GM18951 (cell line): ENCODE data around the gene SLC33A1.
"Not testable (repeated sequence)": the region's sequence is repeated elsewhere in the genome, so short reads cannot be mapped to it uniquely, and the experiment has no call there.

Experiments
- POLR2A ChIP-seq: IDR thresholded peaks from 4 replicates; pipeline ENCODE4 v1.6.1; 2011; ENCODE audit warnings: mild to moderate bottlenecking; ENCODE audit not compliant: insufficient read length, insufficient read depth; ENCODE audit errors: extremely low read depth
- in situ Hi-C: fragments of 300-500 bp; cut with MboI; formaldehyde crosslinking; loops from one replicate; pipeline ENCODE4 v1.12.0; 2022; ENCODE audit warnings: low sequenced_read_pairs, mixed read lengths, inconsistent platforms; ENCODE audit not compliant: unreplicated experiment

The SLC33A1 gene

GRCh38 chr3:155847993-155848392 lies 6.2 kb downstream of the SLC33A1 start:
- in situ Hi-C loops, result no loop called here
- TF ChIP-seq POLR2A, result no peak

- TF ChIP-seq POLR2A, result no peak
- in situ Hi-C loops, result no loop called here
Measured at GRCh38 chr3:155846119-155846518, 8.1 kb downstream of the SLC33A1 start.

DNA sequence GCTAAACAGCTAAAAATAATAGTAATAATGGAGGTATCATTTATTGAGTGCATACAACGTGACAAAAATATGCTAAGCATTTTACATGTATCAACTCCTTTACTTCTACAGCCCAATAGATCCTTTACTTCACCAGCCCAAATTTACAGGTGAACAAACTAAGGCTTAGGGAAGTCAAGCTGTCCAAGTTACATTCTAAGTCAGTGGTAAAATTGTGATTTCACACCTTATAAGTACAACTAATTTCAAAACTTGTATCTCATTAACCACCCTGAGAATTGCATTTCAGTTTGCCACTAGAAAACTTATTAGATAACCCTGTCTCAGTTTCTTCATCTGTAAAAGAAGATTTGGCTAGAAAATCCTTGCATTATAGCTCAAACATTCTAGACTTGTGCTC lies 10.7 kb downstream of the SLC33A1 start:
- TF ChIP-seq POLR2A, result no peak
- in situ Hi-C loops, result no loop called here

- in situ Hi-C loops, result no loop called here
- no peak for TF ChIP-seq POLR2A
Measured at GRCh38 chr3:155835341-155836071, 18.7 kb downstream of the SLC33A1 start.

DNA sequence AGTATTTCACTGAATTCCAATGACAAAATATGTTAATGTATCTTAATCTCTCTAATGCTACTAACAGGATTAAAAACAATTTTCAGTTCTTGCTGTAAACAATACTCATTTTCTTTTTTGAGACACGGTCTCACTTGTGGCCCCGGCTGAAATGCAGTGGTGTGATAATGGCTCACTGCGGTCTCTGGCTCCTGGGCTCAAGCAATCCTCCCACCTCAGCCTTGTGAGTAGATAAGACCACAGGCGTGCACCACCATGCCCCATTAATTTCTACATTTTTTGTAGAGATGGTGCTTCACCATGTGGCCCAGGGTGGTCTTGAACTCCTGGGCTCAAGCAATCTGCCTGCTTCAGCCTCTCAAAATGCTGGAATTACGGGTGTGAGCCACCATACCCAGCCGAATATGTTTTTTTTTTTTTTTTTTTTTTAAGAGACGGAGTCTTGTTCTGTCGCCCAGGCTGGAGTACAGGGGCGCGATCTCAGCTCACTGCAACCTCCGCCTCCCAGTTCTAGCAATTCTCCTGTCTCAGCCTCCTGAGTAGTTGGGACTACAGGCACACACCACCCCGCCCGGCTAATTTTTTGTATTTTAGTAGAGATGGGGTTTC lies 25.6 kb downstream of the SLC33A1 start:
- in situ Hi-C loops, result not testable (repeated sequence)

DNA sequence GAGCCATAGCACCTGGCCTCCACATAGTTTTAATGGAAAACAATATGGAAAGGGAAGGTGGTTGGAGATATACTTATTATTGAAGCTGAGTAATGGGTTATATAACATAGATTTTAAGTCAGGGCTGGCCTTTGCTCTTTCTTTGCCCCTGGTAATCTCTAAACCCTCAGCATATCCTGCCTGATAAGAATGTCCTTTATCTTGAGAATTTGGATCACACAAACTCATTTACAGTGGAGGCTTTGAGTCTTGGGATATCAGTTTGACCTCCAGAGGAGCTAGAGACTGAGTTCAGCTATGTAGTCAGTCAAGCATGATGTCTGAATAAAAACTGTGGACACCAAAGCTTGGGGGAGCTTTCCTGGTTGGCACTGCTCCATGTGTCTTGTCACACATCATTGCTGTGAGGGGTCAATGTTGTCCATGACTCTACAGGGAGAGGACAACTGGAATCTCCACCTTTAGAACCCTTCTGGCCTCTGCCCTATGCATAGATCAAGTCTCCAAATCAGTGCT lies 39.1 kb downstream of the SLC33A1 start:
- in situ Hi-C loops, result no loop called here
- TF ChIP-seq POLR2A, result no peak

GRCh38 chr3:155813224-155813623 lies 41.0 kb downstream of the SLC33A1 start:
- in situ Hi-C loops, result not testable (repeated sequence)

DNA sequence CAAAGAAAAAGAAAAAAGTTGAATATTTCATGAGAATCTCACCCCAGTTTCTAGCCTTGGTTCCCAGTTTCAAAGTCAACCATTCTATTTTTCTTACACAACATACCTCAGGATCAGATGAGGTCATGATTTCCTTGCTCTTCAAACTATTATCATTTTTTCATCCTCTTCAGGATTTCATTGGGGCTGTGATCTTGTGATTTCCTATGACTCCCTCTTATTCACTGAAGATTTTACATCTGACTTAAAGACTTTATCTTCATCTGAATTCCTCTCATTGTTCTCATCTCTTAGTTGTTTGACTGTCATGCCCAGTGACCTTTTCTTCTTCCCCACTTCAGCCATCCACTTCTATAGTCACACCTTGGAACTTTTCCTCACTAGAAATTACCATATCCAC lies 45.0 kb downstream of the SLC33A1 start:
- in situ Hi-C loops, result no loop called here
- TF ChIP-seq POLR2A, result no peak

DNA sequence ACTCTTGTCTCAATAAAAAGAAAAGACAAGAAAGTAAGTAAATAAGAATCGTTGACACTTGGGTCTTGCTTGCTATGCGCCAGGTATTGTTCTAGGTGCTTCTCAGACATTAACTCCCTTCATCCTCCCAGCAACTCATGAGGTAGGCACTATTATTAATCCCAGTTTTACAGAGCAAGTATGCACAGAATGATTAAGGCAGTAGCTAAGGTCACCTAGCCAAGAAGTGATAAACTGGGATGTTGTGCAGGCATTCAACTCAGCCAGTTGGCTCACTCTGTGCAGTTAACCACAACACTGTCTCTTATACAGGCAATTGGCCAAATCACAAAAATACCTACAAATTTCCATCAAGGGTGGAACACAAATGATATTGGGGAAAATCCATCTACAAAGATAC lies 46.4 kb downstream of the SLC33A1 start:
- no peak for TF ChIP-seq POLR2A
- in situ Hi-C loops, result no loop called here

DNA sequence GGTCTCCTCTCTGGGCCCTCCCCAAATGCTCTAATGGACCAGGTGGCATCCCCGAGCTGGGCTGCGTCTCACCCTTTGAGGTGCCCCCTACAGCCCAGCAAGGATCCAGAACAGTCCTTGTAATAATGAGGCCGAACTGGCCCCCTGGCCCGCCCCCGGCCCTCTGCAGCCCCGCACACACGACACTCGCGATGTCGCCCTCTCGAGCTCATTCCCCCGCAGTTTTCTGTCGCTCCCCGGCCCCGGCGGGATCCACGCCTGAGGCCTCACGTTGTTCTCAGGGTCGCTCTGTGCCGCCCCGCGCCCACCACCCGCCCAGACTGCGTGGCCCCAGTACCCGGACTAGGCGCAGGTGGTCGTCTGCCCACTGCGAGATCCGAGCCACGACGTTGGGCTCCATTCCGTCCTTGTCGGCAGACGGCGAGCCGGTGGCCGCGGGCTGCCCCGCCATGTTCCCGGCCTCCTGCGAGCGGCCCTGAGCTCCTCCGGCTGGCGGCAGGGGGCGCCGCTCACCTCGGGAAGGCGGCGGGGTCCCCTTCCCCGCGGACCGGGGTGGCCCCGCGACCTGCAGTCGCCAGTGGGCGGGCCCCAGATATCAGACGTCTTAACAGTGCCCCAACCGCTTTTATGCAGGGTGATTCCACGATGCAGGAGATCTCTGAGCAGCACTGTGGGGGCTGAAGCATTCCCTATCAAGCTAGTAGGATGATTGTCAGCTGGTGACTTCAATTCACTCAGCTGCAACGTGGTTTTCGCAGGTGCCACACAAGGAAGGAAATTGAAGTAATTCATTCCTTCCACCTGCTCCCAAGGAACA lies 48.2 kb downstream of the SLC33A1 start, which contains the start of gene C3orf33:
Gene C3orf33 (minus strand): TSS at position 477 of the 817 bp plus-strand sequence. CDS start 26 bp downstream, at position 451.
- in situ Hi-C loops, result no loop called here

DNA sequence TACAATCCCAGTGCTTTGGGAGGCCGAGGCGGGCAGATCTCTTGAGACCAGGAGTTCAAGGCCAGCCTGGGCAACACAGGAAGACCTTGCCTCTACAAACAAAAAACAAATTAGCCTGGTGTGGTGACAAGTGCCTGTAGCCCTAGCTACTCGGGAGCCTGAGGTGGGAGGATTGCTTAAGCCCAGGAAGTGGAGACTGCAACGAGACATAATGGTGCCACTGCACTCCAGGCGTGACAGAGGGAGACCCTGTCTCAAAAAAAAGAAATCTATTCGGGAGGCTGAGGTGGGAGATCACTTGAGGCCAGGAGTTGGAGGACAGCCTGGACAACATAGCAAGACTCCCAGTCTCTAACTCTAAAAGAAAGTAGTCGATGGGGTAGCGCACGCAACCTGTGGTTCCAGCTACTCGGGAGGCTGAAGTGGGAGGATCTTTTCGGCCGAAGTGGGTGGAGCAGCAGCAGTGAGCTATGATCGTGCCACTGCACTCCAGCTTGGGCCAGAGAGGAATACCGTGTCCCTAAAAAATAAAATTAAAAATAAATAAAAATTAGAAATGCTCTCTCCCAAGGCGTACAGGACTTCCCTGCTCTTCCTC lies 48.9 kb downstream of the SLC33A1 start:
- no peak for TF ChIP-seq POLR2A
- in situ Hi-C loops, result no loop called here

More for the DNA sequence above, 48.2 kb downstream of the SLC33A1 start, which contains the start of gene C3orf33:
- peak; percentile 49 for TF ChIP-seq POLR2A

DNA sequence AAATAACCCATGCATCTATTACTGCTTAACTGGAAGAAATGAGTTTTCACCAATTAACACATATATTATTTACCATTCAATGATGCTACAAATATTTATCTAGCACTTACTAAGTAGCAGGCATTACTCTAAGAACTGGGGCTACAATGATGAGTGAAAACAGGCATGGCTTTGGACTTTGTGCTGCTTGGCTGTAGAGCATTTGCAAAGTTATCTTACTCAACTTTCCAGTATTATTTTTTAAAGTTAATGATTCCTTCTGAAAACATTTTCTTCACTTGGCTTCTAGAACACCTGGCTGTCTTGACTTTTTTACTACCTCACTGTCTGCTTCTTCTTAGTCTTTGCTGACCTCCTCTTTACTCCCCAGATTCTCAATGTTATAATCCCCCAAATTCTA lies 49.9 kb downstream of the SLC33A1 start:
- in situ Hi-C loops, result no loop called here
- no peak for TF ChIP-seq POLR2A

DNA sequence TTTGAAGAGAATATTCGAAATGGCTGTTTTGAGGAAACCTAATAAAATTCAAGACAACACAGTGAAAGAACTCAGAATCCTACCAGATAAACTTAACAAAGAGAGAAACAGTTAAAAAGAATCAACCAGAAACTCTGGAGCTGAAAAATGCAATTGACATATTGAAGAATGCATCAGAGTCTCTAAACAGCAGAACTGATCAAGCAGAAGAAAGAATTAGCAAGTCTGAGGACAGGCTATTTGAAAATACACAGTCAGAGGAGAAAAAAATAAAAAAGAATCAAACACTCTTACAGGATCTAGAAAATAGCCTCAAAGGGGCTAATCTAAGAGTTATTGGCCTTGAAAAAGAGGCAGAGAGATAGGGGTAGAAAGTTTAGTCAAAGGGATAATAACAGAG lies 61.7 kb downstream of the SLC33A1 start:
- no peak for TF ChIP-seq POLR2A
- in situ Hi-C loops, result no loop called here
